Astrocyte (in vitro differentiated cells and primary cell): ENCODE data around the gene SYDE2.

Source experiments
- EZH2 ChIP-seq: IDR thresholded peaks from 2 replicates; pipeline ENCODE4 v1.6.1; 2012; ENCODE audit warnings: mild to moderate bottlenecking, low read length, inconsistent platforms; ENCODE audit not compliant: insufficient read depth
- TF ChIP-seq, protein P1 (sequence below): IDR thresholded peaks from 2 replicates; pipeline ENCODE4 v1.5.1; 2011; ENCODE audit warnings: low read depth, mild to moderate bottlenecking, inconsistent platforms, low read length, moderate library complexity; ENCODE audit not compliant: insufficient read depth

DNA sequence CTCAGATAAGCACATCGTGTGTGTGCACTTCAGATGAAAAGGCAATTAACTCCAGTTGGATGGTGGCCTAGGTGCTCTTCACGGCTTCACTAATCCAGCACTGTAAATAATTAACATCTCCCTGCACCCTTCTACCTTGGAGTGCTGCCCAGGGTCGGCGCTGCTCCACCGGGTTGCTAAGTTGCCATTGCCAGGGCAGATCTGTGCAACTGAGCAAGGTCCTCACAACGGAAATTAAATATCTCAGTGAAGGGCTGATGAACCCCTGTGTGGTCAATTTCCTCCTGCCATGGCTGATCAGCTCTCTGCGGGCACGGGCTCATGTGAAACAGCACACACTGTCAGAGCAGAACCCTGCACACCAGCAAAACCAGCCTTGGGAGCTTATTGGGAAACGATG lies 63.2 kb downstream of the SYDE2 start:
- TF ChIP-seq EZH2, result no peak
- TF ChIP-seq, protein P1, sequence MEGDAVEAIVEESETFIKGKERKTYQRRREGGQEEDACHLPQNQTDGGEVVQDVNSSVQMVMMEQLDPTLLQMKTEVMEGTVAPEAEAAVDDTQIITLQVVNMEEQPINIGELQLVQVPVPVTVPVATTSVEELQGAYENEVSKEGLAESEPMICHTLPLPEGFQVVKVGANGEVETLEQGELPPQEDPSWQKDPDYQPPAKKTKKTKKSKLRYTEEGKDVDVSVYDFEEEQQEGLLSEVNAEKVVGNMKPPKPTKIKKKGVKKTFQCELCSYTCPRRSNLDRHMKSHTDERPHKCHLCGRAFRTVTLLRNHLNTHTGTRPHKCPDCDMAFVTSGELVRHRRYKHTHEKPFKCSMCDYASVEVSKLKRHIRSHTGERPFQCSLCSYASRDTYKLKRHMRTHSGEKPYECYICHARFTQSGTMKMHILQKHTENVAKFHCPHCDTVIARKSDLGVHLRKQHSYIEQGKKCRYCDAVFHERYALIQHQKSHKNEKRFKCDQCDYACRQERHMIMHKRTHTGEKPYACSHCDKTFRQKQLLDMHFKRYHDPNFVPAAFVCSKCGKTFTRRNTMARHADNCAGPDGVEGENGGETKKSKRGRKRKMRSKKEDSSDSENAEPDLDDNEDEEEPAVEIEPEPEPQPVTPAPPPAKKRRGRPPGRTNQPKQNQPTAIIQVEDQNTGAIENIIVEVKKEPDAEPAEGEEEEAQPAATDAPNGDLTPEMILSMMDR, result no peak
